ENCODE measurements around the gene SERPINA10. TPM values are rescaled to one million over a fixed set of nuclear protein-coding genes. Genes with fewer than 3 reads are reported as not detected.
A peak's percentile ranks its signal among the peaks of the same experiment; 100 is the strongest.

SERPINA10 gene
- not detected for total RNA-seq (2013)
- polyA plus RNA-seq, result not detected
- polyA minus RNA-seq, result not detected in 2 replicates
- total RNA-seq, result 0 to 1.8 (median 0.08) reads per million in 11 experiments

GRCh38 chr14:94292872-94293577, at the start of gene SERPINA10:
SERPINA10 (minus strand) TSS chr14:94293268; CDS start chr14:94290593, 2,675 bp downstream.
- H3K36me3 ChIP-seq (replicated peaks in 1 of 2; ENCODE audit: control insufficient read depth in 1 of 2, insufficient read depth in 2 of 2, low read length in 2 of 2), result no peaks in the 10 kb centered on the region
- no peak for DNase-seq
- H3K4me2 ChIP-seq (replicated peaks; ENCODE audit: extremely low read depth, low read length, poor library complexity, severe bottlenecking), result no peak within 1 kb of the TSS
- no peaks in the 10 kb centered on the region for H3K4me1 Mint-ChIP-seq
- intact Hi-C loops (cut with micrococcal nuclease), result no loop called here
- no peaks in the 10 kb centered on the region for H3K79me2 ChIP-seq (ENCODE audit: insufficient read depth, low read length)
- H3K9me3 ChIP-seq (replicated peaks in 1 of 2; ENCODE audit: control insufficient read depth in 1 of 2, insufficient read depth in 1 of 2, low read length in 2 of 2), result no peaks in the 10 kb centered on the region
- peak within 1 kb of the TSS in 1 of 7 donors; percentile 46 for H3K27ac Mint-ChIP-seq
- no peak within 1 kb of the TSS for H3K9ac ChIP-seq (ENCODE audit: insufficient read depth, low read length, poor library complexity, severe bottlenecking)
- H4K20me1 ChIP-seq (ENCODE audit: insufficient read depth, low read length), result no peaks in the 10 kb centered on the region
- H3K36me3 Mint-ChIP-seq, result no peaks in the 10 kb centered on the region
- H3K27ac ChIP-seq (ENCODE audit: low read depth in 1 of 2, low read length in 2 of 2), result no peak within 1 kb of the TSS
- H3K4me3 ChIP-seq (replicated peaks in 1 of 3; ENCODE audit: low read depth in 2 of 3, low read length in 3 of 3), result no peak within 1 kb of the TSS
- H3K4me3 Mint-ChIP-seq, result no peak within 1 kb of the TSS
- 70% methylated on average over 2 of the region's 10 CpGs for WGBS (ENCODE audit: insufficient coverage)
- H3K9me3 Mint-ChIP-seq, result peaks cover 0 to 5% (median 1%) of the 10 kb centered on the region in 7 donors
- H2AFZ ChIP-seq (ENCODE audit: insufficient read depth, low read depth, low read length, poor library complexity, severe bottlenecking), result no peak within 1 kb of the TSS
- H3K27me3 ChIP-seq (ENCODE audit: control insufficient read depth in 2 of 2, insufficient read depth in 2 of 2, low read length in 2 of 2), result no peaks in the 10 kb centered on the region
- H3K4me1 ChIP-seq (ENCODE audit: control insufficient read depth in 1 of 2, insufficient read depth in 2 of 2, low read length in 2 of 2), result no peaks in the 10 kb centered on the region
- TF ChIP-seq CTCF (IDR thresholded peaks at IDR 0.05), result no peak
- H3K27me3 Mint-ChIP-seq (ENCODE audit: low read depth in 3 of 3), result peaks cover 1 to 9% (median 3%) of the 10 kb centered on the region in 3 donors

DNA sequence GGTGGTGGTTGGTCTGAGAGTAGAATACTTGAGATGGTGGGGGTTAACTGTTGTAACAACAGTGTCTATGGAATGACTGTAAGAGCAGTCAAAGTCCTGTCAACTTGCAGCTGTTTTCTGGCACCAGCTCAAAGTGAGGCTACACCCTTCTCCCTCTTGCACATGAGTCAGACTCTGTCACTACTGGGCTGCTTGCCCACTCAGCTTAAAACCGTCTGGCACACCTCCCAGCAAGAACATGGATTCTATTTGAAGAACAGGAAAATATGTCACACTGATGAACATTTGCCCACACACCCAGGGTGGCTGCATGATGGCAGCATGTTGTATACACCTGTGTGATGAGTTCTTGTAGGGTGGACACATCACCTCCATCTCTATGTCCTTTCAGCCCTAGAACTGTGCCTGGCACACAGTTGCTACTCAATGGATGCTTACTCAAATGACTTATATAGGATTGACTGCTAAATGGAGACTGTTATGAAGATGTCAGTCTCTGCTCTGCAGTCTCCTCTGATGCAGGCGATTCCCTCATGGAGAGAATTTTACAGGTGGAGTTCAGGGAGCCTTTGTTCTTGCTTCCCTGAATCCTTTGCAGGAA, 49.4 kb upstream of the SERPINA10 start:
- Histone ChIP-seq H3K4me1 (ENCODE audit: control insufficient read depth in 1 of 2, insufficient read depth in 2 of 2, low read length in 2 of 2) (peaks cover 18 to 28% of the 10 kb centered on the region in 2 donors), H3K4me3 (replicated peaks in 1 of 3; ENCODE audit: low read depth in 2 of 3, low read length in 3 of 3) (peak overlapping the region in 1 of 3 experiments; percentile 3), H2AFZ (ENCODE audit: insufficient read depth, low read depth, low read length, poor library complexity, severe bottlenecking) (peak overlapping the region; percentile 15), H3K9me3 (replicated peaks in 1 of 2; ENCODE audit: control insufficient read depth in 1 of 2, insufficient read depth in 1 of 2, low read length in 2 of 2) (no peaks in the 10 kb centered on the region), H3K27ac (ENCODE audit: low read depth in 1 of 2, low read length in 2 of 2) (peak overlapping the region in 1 of 2 donors; percentile 57), H3K36me3 (replicated peaks in 1 of 2; ENCODE audit: control insufficient read depth in 1 of 2, insufficient read depth in 2 of 2, low read length in 2 of 2) (no peaks in the 10 kb centered on the region), H3K9ac (ENCODE audit: insufficient read depth, low read length, poor library complexity, severe bottlenecking) (no peak overlapping the region), H3K27me3 (ENCODE audit: control insufficient read depth in 2 of 2, insufficient read depth in 2 of 2, low read length in 2 of 2) (no peaks in the 10 kb centered on the region), H4K20me1 (ENCODE audit: insufficient read depth, low read length) (no peaks in the 10 kb centered on the region), H3K4me2 (replicated peaks; ENCODE audit: extremely low read depth, low read length, poor library complexity, severe bottlenecking) (peak overlapping the region; percentile 7), H3K79me2 (ENCODE audit: insufficient read depth, low read length) (no peaks in the 10 kb centered on the region)
- 83% methylated on average over 1 of the region's 2 CpGs for WGBS (ENCODE audit: insufficient coverage)
- H3K4me1 Mint-ChIP-seq, result peaks cover 28% of the 10 kb centered on the region
- peaks cover 0 to 3% (median 3%) of the 10 kb centered on the region in 7 donors for H3K9me3 Mint-ChIP-seq
- no peaks in the 10 kb centered on the region for H3K36me3 Mint-ChIP-seq
- no peak for TF ChIP-seq CTCF (IDR thresholded peaks at IDR 0.05)
- peak overlapping the region; percentile 5 to 35 for H3K4me3 Mint-ChIP-seq
- intact Hi-C loops (cut with micrococcal nuclease), result no loop called here
- peaks cover 7 to 23% (median 7%) of the 10 kb centered on the region in 3 donors for H3K27me3 Mint-ChIP-seq (ENCODE audit: low read depth in 3 of 3)
- H3K27ac Mint-ChIP-seq, result peak overlapping the region in 6 of 7 donors; percentile 49 to 91 (median 82)
- DNase-seq, result peak; percentile 53 to 80 (median 69)
